COLO668 (cell line): ENCODE data around the gene SLC12A7.
A peak's percentile ranks its signal among the peaks of the same experiment; 100 is the strongest.

Experiments
- DNase-seq: peaks from one replicate; lab custom pipeline; 2025; ENCODE audit not compliant: unreplicated experiment; lab: John Stamatoyannopoulos, UW

Gene SLC12A7

GRCh38 chr5:1038417-1039209 is 73.2 kb downstream of the SLC12A7 start:
- DNase-seq = peak; percentile 20

- DNase-seq = no peak
These were observed 74.0 kb downstream of the SLC12A7 start for GRCh38 chr5:1037671-1038416.

- DNase-seq = peak; percentile 43
These were observed 74.7 kb downstream of the SLC12A7 start for GRCh38 chr5:1037123-1037670.

GRCh38 chr5:1036504-1037122 is 75.2 kb downstream of the SLC12A7 start:
- DNase-seq = no peak

- DNase-seq = no peak
These were observed 76.2 kb downstream of the SLC12A7 start for GRCh38 chr5:1035421-1036405.

GRCh38 chr5:1034986-1035385 is 76.9 kb downstream of the SLC12A7 start:
- no peak for DNase-seq

- DNase-seq = peak; percentile 25
These were observed 77.4 kb downstream of the SLC12A7 start for GRCh38 chr5:1034421-1034905.

- no peak for DNase-seq
These were observed 78.0 kb downstream of the SLC12A7 start for GRCh38 chr5:1033606-1034420.

GRCh38 chr5:1033178-1033577 is 78.7 kb downstream of the SLC12A7 start:
- DNase-seq = no peak

- DNase-seq = no peak
These were observed 79.3 kb downstream of the SLC12A7 start for GRCh38 chr5:1032551-1033027.

- no peak for DNase-seq
These were observed 79.9 kb downstream of the SLC12A7 start for GRCh38 chr5:1032011-1032410.

GRCh38 chr5:1031306-1031959 is 80.4 kb downstream of the SLC12A7 start:
- DNase-seq = no peak

- no peak for DNase-seq
These were observed 81.0 kb downstream of the SLC12A7 start for GRCh38 chr5:1030801-1031271.

- DNase-seq = no peak
These were observed 81.8 kb downstream of the SLC12A7 start for GRCh38 chr5:1029945-1030625.

GRCh38 chr5:1029282-1029944 is 82.5 kb downstream of the SLC12A7 start:
- DNase-seq = no peak

- no peak for DNase-seq
These were observed 83.2 kb downstream of the SLC12A7 start for GRCh38 chr5:1028481-1029281.
